ENCODE data around the gene LYVE1.

- TF ChIP-seq CTCF (IDR thresholded peaks at IDR 0.05): no peak
- TF ChIP-seq SIN3A (IDR thresholded peaks at IDR 0.05; ENCODE audit: borderline replicate concordance, insufficient read depth, low read depth, low read length): no peak
- no peak for TF ChIP-seq TCF7L2 (IDR thresholded peaks at IDR 0.05; ENCODE audit: low read depth, low read length)
- no peak for TF ChIP-seq REST (IDR thresholded peaks at IDR 0.05; ENCODE audit: insufficient read depth in 1 of 2, low read depth in 2 of 2, low read length in 1 of 2)
These were observed 23.7 kb downstream of the LYVE1 start for GRCh38 chr11:10544491-10545465.
